IMR-90 (cell line): ENCODE measurements around the gene NR6A1. TPM values are rescaled to one million over a fixed set of nuclear protein-coding genes. Genes with fewer than 3 reads are reported as not detected.

ENCODE experiments used
- ATAC-seq: fragments of 200-7000 bp; cut with Tn5 transposase; 2 replicates; pipeline ENCODE4 v1.9.1; 2020; ENCODE audit warnings: low read depth, mild to moderate bottlenecking, moderate library complexity
- BruUV-seq: library from RNA; stranded (reverse); fragments of 400-500 nt; replicated peaks from 2 replicates; lab custom pipeline; 2021; lab: Mats Ljungman, UMichigan
- CTCF ChIA-PET: fragments of 300-600 bp; formaldehyde crosslinking; extraction: SDS; loops from one replicate; lab custom pipeline; 2021; ENCODE audit warnings: antibody characterized with exemption; lab: Yijun Ruan, JAX
- POLR2A ChIA-PET: fragments of 300-600 bp; sonication (Branson Sonifier 250); formaldehyde crosslinking; loops from one replicate; lab custom pipeline; 2022; ENCODE audit warnings: antibody characterized with exemption; ENCODE audit not compliant: unreplicated experiment; lab: Charles Lee
- DNase-seq: peaks from one replicate; pipeline ENCODE4 v3.0.0; 2013
- H2AFZ ChIP-seq: replicated peaks from 2 replicates; pipeline ENCODE3; 2013; ENCODE audit warnings: low read length, mild to moderate bottlenecking; ENCODE audit not compliant: poor library complexity
- H2AK5ac ChIP-seq: 2 replicates; pipeline ENCODE4 v1.6.1; 2013; ENCODE audit warnings: low read depth, low read length, inconsistent platforms
- H2AK9ac ChIP-seq: replicated peaks from 2 replicates; pipeline ENCODE3; 2013; ENCODE audit warnings: mild to moderate bottlenecking, low read depth, low read length, moderate library complexity; ENCODE audit not compliant: poor library complexity
- H2BK120ac ChIP-seq: 2 replicates; pipeline ENCODE4 v1.6.1; 2013; ENCODE audit warnings: low read depth, low read length, inconsistent platforms
- H2BK15ac ChIP-seq: 3 replicates; pipeline ENCODE4 v1.6.1; 2013; ENCODE audit warnings: low read depth, low read length, inconsistent platforms
- H2BK20ac ChIP-seq: 2 replicates; pipeline ENCODE4 v1.6.1; 2013; ENCODE audit warnings: low read depth, mild to moderate bottlenecking, inconsistent platforms, low read length, moderate library complexity
- H2BK5ac ChIP-seq: 2 replicates; pipeline ENCODE4 v1.6.1; 2013; ENCODE audit warnings: mild to moderate bottlenecking, low read depth, low read length, inconsistent platforms; ENCODE audit not compliant: poor library complexity, severe bottlenecking
- H3K14ac ChIP-seq: replicated peaks from 2 replicates; pipeline ENCODE4 v1.6.1; 2013; ENCODE audit warnings: low read depth, low read length, inconsistent platforms
- H3K18ac ChIP-seq: 2 replicates; pipeline ENCODE4 v1.6.1; 2013; ENCODE audit warnings: low read depth, low read length, control low read depth
- H3K23ac ChIP-seq: 2 replicates; pipeline ENCODE4 v1.6.1; 2013; ENCODE audit warnings: low read depth, low read length, inconsistent platforms
- H3K27ac ChIP-seq: 2 replicates; pipeline ENCODE4 v1.5.1; 2013; ENCODE audit warnings: mild to moderate bottlenecking, control low read depth, low read length; ENCODE audit not compliant: insufficient read depth
- H3K27me3 ChIP-seq: 2 replicates; pipeline ENCODE4 v1.6.1; 2013; ENCODE audit warnings: low read length; ENCODE audit not compliant: control insufficient read depth, insufficient read depth
- H3K36me3 ChIP-seq: 2 replicates; pipeline ENCODE4 v1.6.1; 2013; ENCODE audit warnings: low read length, mixed read lengths; ENCODE audit not compliant: control insufficient read depth, insufficient read depth
- H3K4ac ChIP-seq: 2 replicates; pipeline ENCODE4 v1.6.1; 2013; ENCODE audit warnings: low read depth, low read length, inconsistent platforms
- H3K4me1 ChIP-seq: 2 replicates; pipeline ENCODE4 v1.6.1; 2013; ENCODE audit warnings: low read length, mixed read lengths; ENCODE audit not compliant: control insufficient read depth, insufficient read depth
- H3K4me2 ChIP-seq: 2 replicates; pipeline ENCODE4 v1.6.1; 2013; ENCODE audit warnings: low read depth, mild to moderate bottlenecking, control low read depth, low read length, moderate library complexity
- H3K4me3 ChIP-seq: 2 replicates; pipeline ENCODE4 v1.5.1; 2013; ENCODE audit warnings: low read depth, mild to moderate bottlenecking, control low read depth, low read length, moderate library complexity; ENCODE audit not compliant: insufficient read depth
- H3K56ac ChIP-seq: 2 replicates; pipeline ENCODE4 v1.6.1; 2013; ENCODE audit warnings: low read length, inconsistent platforms; ENCODE audit not compliant: insufficient read depth; ENCODE audit errors: extremely low read depth
- H3K79me1 ChIP-seq, 2 experiments: 2 replicates each; pipeline ENCODE4 v1.6.1; 2013; ENCODE audit warnings: low read length in 2 of 2, inconsistent platforms in 1 of 2, low read depth in 1 of 2
- H3K9ac ChIP-seq: 2 replicates; pipeline ENCODE4 v1.6.1; 2013; ENCODE audit warnings: low read depth, low read length, control low read depth
- H3K9me1 ChIP-seq: 2 replicates; pipeline ENCODE4 v1.6.1; 2013; ENCODE audit warnings: low read length, inconsistent platforms; ENCODE audit not compliant: insufficient read depth
- H3K9me3 ChIP-seq: 2 replicates; pipeline ENCODE4 v1.6.1; 2013; ENCODE audit warnings: low read length; ENCODE audit not compliant: control insufficient read depth, insufficient read depth
- H4K20me1 ChIP-seq: 2 replicates; pipeline ENCODE4 v1.6.1; 2013; ENCODE audit warnings: low read length, inconsistent platforms; ENCODE audit not compliant: insufficient read depth
- H4K5ac ChIP-seq: 2 replicates; pipeline ENCODE4 v1.6.1; 2013; ENCODE audit warnings: mild to moderate bottlenecking, low read depth, low read length, control low read depth
- H4K8ac ChIP-seq, 2 experiments: 2 replicates each; pipeline ENCODE4 v1.6.1; 2013; ENCODE audit warnings: low read depth in 2 of 2, low read length in 2 of 2, control low read depth in 1 of 2, inconsistent platforms in 1 of 2
- H4K91ac ChIP-seq: 2 replicates; pipeline ENCODE4 v1.6.1; 2013; ENCODE audit warnings: low read depth, low read length, inconsistent platforms; ENCODE audit not compliant: insufficient read depth
- ELK1 ChIP-seq: fragments of 150-350 bp; IDR thresholded peaks from 2 replicates; pipeline ENCODE4 v1.6.1; 2016; ENCODE audit warnings: low read depth, mild to moderate bottlenecking, low read length, moderate library complexity, borderline replicate concordance
- FOS ChIP-seq: fragments of 150-350 bp; IDR thresholded peaks from 2 replicates; pipeline ENCODE4 v1.6.1; 2016; ENCODE audit warnings: low read depth, low read length
- MAZ ChIP-seq: IDR thresholded peaks from 2 replicates; pipeline ENCODE4 v1.6.1; 2012; ENCODE audit warnings: low read depth, mild to moderate bottlenecking, low read length, improper control_type of control experiment, moderate library complexity, borderline replicate concordance
- POLR2A ChIP-seq: IDR thresholded peaks from 2 replicates; pipeline ENCODE4 v1.6.1; 2012; ENCODE audit warnings: mild to moderate bottlenecking, low read depth, low read length
- RAD21 ChIP-seq: IDR thresholded peaks from 2 replicates; pipeline ENCODE4 v1.6.1; 2012; ENCODE audit warnings: low read length, improper control_type of control experiment
- RCOR1 ChIP-seq: IDR thresholded peaks from 2 replicates; pipeline ENCODE4 v1.6.1; 2012; ENCODE audit warnings: mild to moderate bottlenecking, low read length, improper control_type of control experiment; ENCODE audit not compliant: insufficient replicate concordance
- SMC3 ChIP-seq: fragments of 150-350 bp; IDR thresholded peaks from 2 replicates; pipeline ENCODE4 v1.6.1; 2016; ENCODE audit warnings: low read depth, mild to moderate bottlenecking, antibody characterized with exemption, low read length, moderate library complexity
- WGBS, 2 experiments: methylation state at CpG; one replicate each; pipeline versions ENCODE4 v1.1.5 to v1.1.7; 2013; ENCODE audit warnings: missing lambda C conversion rate in 2 of 2; ENCODE audit not compliant: insufficient read length in 1 of 2; ENCODE audit errors: extremely low coverage in 2 of 2; 5-methylcytosine and 5-hydroxymethylcytosine counted together
- dilution Hi-C: fragments of 300-500 bp; cut with HindIII; formaldehyde crosslinking; loops from one replicate; pipeline ENCODE4 v1.14.3; 2018; ENCODE audit warnings: low sequenced_read_pairs; ENCODE audit not compliant: unreplicated experiment
- in situ Hi-C: fragments of 300-500 bp; cut with MboI; formaldehyde crosslinking; loops from 3 replicates; pipeline ENCODE4 v1.14.3; 2019; ENCODE audit warnings: low sequenced_read_pairs, inconsistent platforms, mixed read lengths
- intact Hi-C: fragments of 100-400 bp; cut with micrococcal nuclease; formaldehyde crosslinking; loops from 2 replicates; pipeline ENCODE4 v1.10.0; 2022
- polyA plus RNA-seq, 3 experiments: library from polyadenylated mRNA; depleted of rRNA; stranded (reverse); fragments of >200 nt; gene quantifications; 2 replicates each; pipeline ENCODE4 v1.2.3, GENCODE V29; 2012; ENCODE audit warnings: low replicate concordance in 1 of 3
- total RNA-seq: library from RNA; depleted of rRNA; stranded (reverse); fragments of >200 nt; gene quantifications from 2 replicates; pipeline ENCODE4 v1.2.3, GENCODE V29; 2012
- TF ChIP-seq, protein P1 (sequence below): conservative IDR thresholded peaks from 2 replicates; pipeline ENCODE4 v1.5.1; 2012; ENCODE audit warnings: mild to moderate bottlenecking, low read depth, low read length, improper control_type of control experiment

NR6A1 gene
- total and polyA plus RNA-seq, 2 of the 4 experiments (the other 2 are of a cell fraction) = 0.14 to 0.36 TPM

DNA sequence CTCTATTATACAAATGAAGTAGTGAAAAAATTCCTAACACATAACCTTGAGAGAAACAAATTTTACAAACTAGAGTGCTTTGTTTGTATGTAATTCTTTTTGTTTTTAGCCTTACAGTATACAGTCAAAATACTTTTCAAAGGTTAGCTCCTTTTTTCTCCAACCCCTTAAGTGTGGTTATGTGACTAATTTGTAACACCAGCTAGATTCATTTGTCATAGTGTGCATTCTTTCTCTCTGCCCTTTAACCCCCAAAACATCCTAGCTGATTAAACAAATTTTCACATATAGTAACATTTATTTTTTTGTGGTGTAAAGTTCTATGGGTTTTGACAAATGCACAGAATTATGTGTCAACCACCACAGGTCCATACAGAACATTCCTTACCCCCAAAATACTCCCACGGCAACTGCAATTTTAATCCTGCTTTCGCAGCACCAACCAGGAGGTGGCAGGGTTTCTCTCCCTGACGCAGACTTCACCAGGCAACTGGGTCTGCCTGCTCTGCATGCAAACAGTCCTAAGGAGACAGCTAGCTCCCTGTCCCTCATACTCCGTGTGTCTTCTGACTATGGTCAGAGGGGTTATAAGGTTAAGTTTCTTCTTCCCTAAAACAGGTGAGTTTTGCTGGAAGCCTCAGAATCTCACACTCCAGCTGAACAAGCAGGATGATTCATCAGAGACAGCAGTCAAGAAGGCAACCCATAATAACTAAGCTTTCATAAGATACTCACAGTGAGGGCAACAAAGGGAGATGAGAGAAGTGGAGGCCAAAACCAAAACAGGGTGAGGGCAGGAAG is 219.4 kb downstream of the NR6A1 start:
- peak overlapping the region; percentile 75 for H2BK120ac ChIP-seq
- H3K18ac ChIP-seq = peak overlapping the region; percentile 94; the same call in 1 of the 2 replicates
- intact Hi-C loops = loop anchor here (1.0 to 5.0 kb wide), 4 partner anchors 66 to 201 kb away; no protein-coding TSS in a partner anchor
- H3K27me3 ChIP-seq = peaks cover 5% of the 10 kb centered on the region; the same call in 1 of the 2 replicates
- dilution Hi-C loops = no loop called here
- H3K56ac ChIP-seq = peak overlapping the region; percentile 25; the same call in 1 of the 2 replicates
- H3K4me3 ChIP-seq = no peak overlapping the region
- peak overlapping the region; percentile 24 to 60; a peak in 3 of 4 replicates for H4K8ac ChIP-seq
- peak overlapping the region; percentile 46; the same call in 1 of the 2 replicates for H3K9ac ChIP-seq
- H3K9me3 ChIP-seq = no peaks in the 10 kb centered on the region
- in situ Hi-C loops = loop anchor here (5.0 kb wide), 1 partner anchor 161 kb away; no protein-coding TSS in a partner anchor
- H3K27ac ChIP-seq = no peak overlapping the region
- peaks cover 20% of the 10 kb centered on the region for H3K9me1 ChIP-seq
- ChIA-PET CTCF (interaction anchor here (0.6 to 4.8 kb wide), 21 partner anchors 8 to 289 kb away, joined by 3 to 23 read pairs (median 4); no protein-coding TSS in a partner anchor), POLR2A (no interaction called here)
- no peaks in the 10 kb centered on the region for H3K36me3 ChIP-seq
- peak overlapping the region; percentile 5 for H3K4me2 ChIP-seq
- H3K23ac ChIP-seq = peak overlapping the region; percentile 19
- TF ChIP-seq RCOR1 = peak; percentile 33
- TF ChIP-seq ELK1 = no peak
- no peak for TF ChIP-seq POLR2A
- peak; percentile 79 for TF ChIP-seq RAD21
- TF ChIP-seq, protein P1, sequence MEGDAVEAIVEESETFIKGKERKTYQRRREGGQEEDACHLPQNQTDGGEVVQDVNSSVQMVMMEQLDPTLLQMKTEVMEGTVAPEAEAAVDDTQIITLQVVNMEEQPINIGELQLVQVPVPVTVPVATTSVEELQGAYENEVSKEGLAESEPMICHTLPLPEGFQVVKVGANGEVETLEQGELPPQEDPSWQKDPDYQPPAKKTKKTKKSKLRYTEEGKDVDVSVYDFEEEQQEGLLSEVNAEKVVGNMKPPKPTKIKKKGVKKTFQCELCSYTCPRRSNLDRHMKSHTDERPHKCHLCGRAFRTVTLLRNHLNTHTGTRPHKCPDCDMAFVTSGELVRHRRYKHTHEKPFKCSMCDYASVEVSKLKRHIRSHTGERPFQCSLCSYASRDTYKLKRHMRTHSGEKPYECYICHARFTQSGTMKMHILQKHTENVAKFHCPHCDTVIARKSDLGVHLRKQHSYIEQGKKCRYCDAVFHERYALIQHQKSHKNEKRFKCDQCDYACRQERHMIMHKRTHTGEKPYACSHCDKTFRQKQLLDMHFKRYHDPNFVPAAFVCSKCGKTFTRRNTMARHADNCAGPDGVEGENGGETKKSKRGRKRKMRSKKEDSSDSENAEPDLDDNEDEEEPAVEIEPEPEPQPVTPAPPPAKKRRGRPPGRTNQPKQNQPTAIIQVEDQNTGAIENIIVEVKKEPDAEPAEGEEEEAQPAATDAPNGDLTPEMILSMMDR = peak; percentile 83
- peak; percentile 67 for TF ChIP-seq SMC3
- peak; percentile 34; the same call in 1 of the 2 replicates for TF ChIP-seq MAZ
- TF ChIP-seq FOS = peak; percentile 23; the same call in 1 of the 2 replicates
- H3K14ac ChIP-seq = peak overlapping the region; percentile 62
- peak overlapping the region; percentile 93 for H2AK5ac ChIP-seq
- no peaks in the 10 kb centered on the region for H4K20me1 ChIP-seq
- ATAC-seq (peak; percentile 90), DNase-seq (peak; percentile 73)
- BruUV-seq = no TSS peak
- peak overlapping the region; percentile 62; the same call in 1 of the 2 replicates for H4K5ac ChIP-seq
- H3K4me1 ChIP-seq = peaks cover 19% of the 10 kb centered on the region
- H3K79me1 ChIP-seq = no peaks in the 10 kb centered on the region
- H2AFZ ChIP-seq = peak overlapping the region; percentile 73
- H2BK15ac ChIP-seq = peak overlapping the region; percentile 90; the same call in 2 of the 3 replicates
- peak overlapping the region; percentile 77 for H2BK20ac ChIP-seq
- H3K4ac ChIP-seq = peak overlapping the region; percentile 82
- H4K91ac ChIP-seq = peak overlapping the region; percentile 67
- H2AK9ac ChIP-seq = no peak overlapping the region
- peak overlapping the region; percentile 87 for H2BK5ac ChIP-seq
- WGBS, 2 experiments = 20% methylated on average over 1 of the region's 4 CpGs; no CpG with 5 or more reads in 1 of the 2 experiments
